Prostate gland (tissue), 2 donors: ENCODE measurements around the gene TOP2A. TPM values are rescaled to one million over a fixed set of nuclear protein-coding genes. Genes with fewer than 3 reads are reported as not detected.

ENCODE experiments used
- DNase-seq: peaks from one replicate; pipeline ENCODE4 v3.0.0-alpha.2; 2019; ENCODE audit warnings: low spot score
- H3K27ac ChIP-seq, 2 donors: fragments of 200-600 bp; sonication (generic); 2 replicates each; pipeline ENCODE4 v1.5.1; 2017 to 2019
- H3K27me3 ChIP-seq: fragments of 200-600 bp; sonication (generic); replicated peaks from 2 replicates; pipeline ENCODE4 v1.5.1; 2019; ENCODE audit not compliant: insufficient read depth
- H3K36me3 ChIP-seq, 2 donors: fragments of 200-600 bp; sonication (generic); 1 replicate in 1 of 2; 2 replicates in 1 of 2; pipeline versions ENCODE4 v1.5.1 to v1.8.1; 2017 to 2019
- H3K4me1 ChIP-seq: fragments of 200-600 bp; sonication (generic); replicated peaks from 2 replicates; pipeline ENCODE4 v1.5.1; 2019
- H3K4me3 ChIP-seq, 2 donors: fragments of 200-600 bp; sonication (generic); 2 replicates each; pipeline ENCODE4 v1.5.1; 2017 to 2019
- H3K9me3 ChIP-seq: fragments of 200-600 bp; sonication (generic); 2 replicates; pipeline ENCODE4 v1.5.1; 2017
- CTCF ChIP-seq, 4 experiments: fragments of 200-600 bp in 2 of 4; fragments of 450-650 bp in 2 of 4; sonication (generic) in 2 of 4; IDR thresholded peaks; 1 replicate in 3 of 4; 2 replicates in 1 of 4; pipeline ENCODE4 v1.5.1; 2016 to 2019; ENCODE audit warnings: antibody characterized with exemption in 4 of 4, mild to moderate bottlenecking in 2 of 4, moderate library complexity in 2 of 4
- POLR2A ChIP-seq: fragments of 450-650 bp; IDR thresholded peaks from one replicate; pipeline ENCODE4 v1.6.1; 2016; ENCODE audit warnings: antibody characterized with exemption, mild to moderate bottlenecking
- POLR2AphosphoS5 ChIP-seq: sonication (generic); formaldehyde crosslinking; IDR thresholded peaks from one replicate; pipeline ENCODE4 v1.6.1; 2017; ENCODE audit warnings: antibody characterized with exemption
- WGBS: methylation state at CpG from one replicate; pipeline ENCODE4 v1.1.5; 2018; 5-methylcytosine and 5-hydroxymethylcytosine counted together
- intact Hi-C: fragments of 100-400 bp; cut with DNase I; formaldehyde crosslinking; loops from one replicate; pipeline ENCODE4 v1.14.2; 2022
- total RNA-seq, 2 donors: library from RNA; depleted of rRNA; stranded (reverse); fragments of >200 nt; gene quantifications; one replicate each; pipeline ENCODE4 v1.1.0, GENCODE V29; 2016

Gene TOP2A
- total RNA-seq, 2 donors from 2014 or later = 3.1 to 15.9 TPM

DNA sequence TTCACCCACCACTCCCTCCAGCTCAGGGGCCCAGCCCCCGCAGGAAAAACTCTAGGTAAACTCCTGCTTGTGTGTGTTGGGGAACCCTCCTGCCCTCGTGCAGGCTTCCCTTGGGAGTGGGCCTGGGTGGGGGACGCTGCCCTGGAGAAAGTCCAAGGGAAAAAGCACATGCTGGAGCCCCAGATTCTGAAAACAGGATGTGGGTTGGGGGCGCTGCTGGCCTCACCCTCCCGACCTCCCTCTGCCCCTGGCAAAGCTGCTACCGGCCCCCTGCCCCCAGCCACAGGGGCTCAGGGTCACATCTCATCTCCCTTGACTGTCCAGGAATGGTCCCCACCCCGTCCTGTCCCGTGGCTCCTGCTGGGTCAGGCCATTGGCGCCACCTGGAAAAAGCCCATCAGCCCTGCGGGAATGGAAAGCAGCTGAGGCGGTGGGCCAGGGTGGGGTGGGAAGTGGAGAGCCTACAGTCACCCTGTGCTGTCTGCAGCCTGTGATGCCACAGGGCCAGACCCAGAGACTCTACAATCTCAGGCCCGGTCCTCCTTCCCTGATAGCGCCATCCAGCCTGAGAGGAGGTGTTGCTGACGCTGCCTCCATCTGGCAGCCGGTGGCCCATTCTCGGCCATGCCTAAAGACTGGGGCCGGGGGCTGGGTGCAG lies 50.7 kb downstream of the TOP2A start:
- WGBS = 80% methylated on average over 17 of the region's 17 CpGs
- Histone ChIP-seq H3K4me1 (no peaks in the 10 kb centered on the region), H3K27ac (no peak overlapping the region), H3K4me3 (no peak overlapping the region), H3K27me3 (no peaks in the 10 kb centered on the region), H3K9me3 (no peaks in the 10 kb centered on the region), H3K36me3 (no peaks in the 10 kb centered on the region)
- DNase-seq = no peak
- intact Hi-C loops = no loop called here
- TF ChIP-seq POLR2A (no peak), CTCF (IDR thresholded peaks at IDR 0.05) (no peak), POLR2AphosphoS5 (no peak)

DNA sequence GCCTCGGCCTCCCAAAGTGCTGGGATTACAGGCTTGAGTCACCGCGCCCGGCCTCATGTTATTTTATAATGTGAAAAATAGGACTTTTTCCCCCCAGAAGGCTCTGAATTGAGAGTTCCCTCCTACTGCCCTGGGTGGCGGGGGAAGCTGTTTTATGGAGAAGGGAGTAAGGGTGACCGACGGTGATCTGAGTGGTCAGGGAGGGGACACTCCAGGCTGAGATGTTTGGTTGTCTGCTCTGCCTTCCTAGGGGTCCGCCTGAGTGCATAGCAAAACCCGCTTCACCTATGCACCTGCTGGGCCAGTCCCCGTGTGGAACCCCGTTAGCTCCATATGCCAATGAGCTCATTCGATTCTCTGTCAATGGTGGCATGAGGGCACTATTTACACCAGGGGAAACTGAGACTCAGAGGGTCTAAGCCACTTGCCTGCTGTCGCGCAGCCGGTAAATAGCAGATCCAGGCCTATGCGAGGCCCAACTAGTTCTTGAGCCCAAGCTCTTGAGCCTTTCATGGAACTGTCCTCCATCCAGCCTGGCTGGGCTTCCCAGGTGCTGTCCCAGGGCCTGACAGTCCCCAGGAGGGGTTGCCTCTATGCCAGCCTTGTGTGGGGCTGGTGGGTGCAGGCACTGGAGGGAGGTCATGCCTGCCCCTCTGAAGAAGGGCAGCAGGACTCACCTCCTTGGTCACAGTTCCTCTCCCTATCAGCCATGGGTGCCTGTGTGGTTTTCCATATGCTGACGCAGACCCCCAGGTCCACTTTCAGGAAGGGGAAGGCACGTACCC lies 51.4 kb downstream of the TOP2A start:
- TF ChIP-seq POLR2A (no peak), CTCF (IDR thresholded peaks at IDR 0.05) (no peak), POLR2AphosphoS5 (no peak)
- 95% methylated on average over 17 of the region's 18 CpGs for WGBS
- H3K4me3 ChIP-seq = no peak overlapping the region
- no peak overlapping the region for H3K27ac ChIP-seq
- H3K4me1 ChIP-seq = no peaks in the 10 kb centered on the region
- H3K9me3 ChIP-seq = no peaks in the 10 kb centered on the region
- no peaks in the 10 kb centered on the region for H3K27me3 ChIP-seq
- no peak for DNase-seq
- intact Hi-C loops = no loop called here
- no peaks in the 10 kb centered on the region for H3K36me3 ChIP-seq

DNA sequence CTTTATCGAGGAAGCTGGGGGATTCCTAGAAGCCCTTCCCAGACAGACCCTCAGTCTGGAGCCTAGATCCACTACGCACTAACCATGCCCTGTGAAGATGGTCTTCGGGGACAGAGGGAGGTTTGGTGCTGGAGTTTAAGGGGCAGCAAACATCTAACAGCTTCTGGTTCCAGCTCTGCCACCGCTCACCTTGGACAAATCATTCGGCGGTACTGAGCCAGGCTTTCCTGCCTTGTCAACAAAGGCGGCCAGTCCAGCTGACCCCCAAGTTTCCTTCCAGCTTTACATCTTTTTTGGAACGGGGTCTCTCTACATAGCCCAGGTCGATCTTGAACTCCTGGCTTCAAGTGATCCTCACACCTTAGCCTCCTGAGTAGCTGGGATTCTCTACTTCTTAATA lies 52.8 kb downstream of the TOP2A start:
- no peak for DNase-seq
- intact Hi-C loops = loop anchor here (5.0 kb wide), 1 partner anchor 167 kb away; no protein-coding TSS in a partner anchor
- no peaks in the 10 kb centered on the region for H3K4me1 ChIP-seq
- no peaks in the 10 kb centered on the region for H3K27me3 ChIP-seq
- no peaks in the 10 kb centered on the region for H3K9me3 ChIP-seq
- no peak overlapping the region for H3K27ac ChIP-seq
- 86% methylated on average over 9 of the region's 9 CpGs for WGBS
- TF ChIP-seq POLR2AphosphoS5 = no peak
- no peak for TF ChIP-seq CTCF (IDR thresholded peaks at IDR 0.05)
- no peak for TF ChIP-seq POLR2A
- no peaks in the 10 kb centered on the region for H3K36me3 ChIP-seq
- no peak overlapping the region for H3K4me3 ChIP-seq

DNA sequence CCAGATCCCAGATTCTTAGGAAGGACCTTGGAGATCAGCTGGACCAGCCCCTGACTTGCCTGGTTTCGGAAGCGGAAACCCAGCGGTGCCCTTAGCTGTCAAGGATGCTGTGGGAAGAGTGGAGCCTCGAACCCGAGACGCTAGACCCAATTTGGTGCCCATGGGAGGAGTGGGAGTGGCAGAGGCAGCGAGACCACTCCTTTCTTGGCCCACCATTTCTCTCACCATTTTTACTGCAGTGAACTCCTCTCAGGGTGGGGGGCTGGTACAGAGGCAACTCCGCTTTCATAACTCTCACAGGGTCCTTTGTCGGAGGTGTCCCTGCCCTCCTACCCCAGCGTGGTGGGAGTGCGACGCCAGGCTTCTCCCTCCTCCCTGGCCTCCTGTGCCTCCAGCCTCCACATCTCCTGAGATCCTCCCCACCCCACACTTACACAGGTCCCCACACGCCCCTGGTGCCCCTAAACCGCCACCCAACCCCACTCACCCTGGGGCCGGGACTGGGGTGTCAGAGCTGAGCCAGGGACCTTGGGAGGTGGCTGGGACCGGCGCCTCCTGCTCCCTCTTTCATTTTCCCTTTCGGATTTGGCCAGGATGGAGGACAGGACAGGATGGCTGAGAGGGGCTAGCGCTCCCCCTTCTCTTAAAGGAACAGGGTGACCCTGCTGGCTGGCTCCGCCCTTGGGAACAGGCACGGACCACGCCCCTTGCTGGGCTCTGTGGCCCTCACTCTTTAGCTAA lies 53.4 kb downstream of the TOP2A start, which contains the start of gene GJD3:
TSS of gene GJD3 (minus strand) at position 617 of the 741 bp plus-strand sequence. CDS start 922 bp downstream, outside the sequence.
- no peaks in the 10 kb centered on the region for H3K4me1 ChIP-seq
- H3K9me3 ChIP-seq = no peaks in the 10 kb centered on the region
- no peak within 1 kb of the TSS for H3K27ac ChIP-seq
- DNase-seq = no peak
- intact Hi-C loops = loop anchor here (5.0 kb wide), 1 partner anchor 168 kb away; no protein-coding TSS in a partner anchor
- WGBS = 41% methylated on average over 22 of the region's 22 CpGs
- H3K27me3 ChIP-seq = no peaks in the 10 kb centered on the region
- peak within 1 kb of the TSS; percentile 38 to 42 for H3K4me3 ChIP-seq
- no peak for TF ChIP-seq POLR2AphosphoS5
- TF ChIP-seq CTCF (IDR thresholded peaks at IDR 0.05) = no peak
- no peak for TF ChIP-seq POLR2A
- H3K36me3 ChIP-seq = no peaks in the 10 kb centered on the region
